Skeletal muscle cell (primary cell): ENCODE results near the gene NAA80.
"Not testable (repeated sequence)": the region's sequence is repeated elsewhere in the genome, so short reads cannot be mapped to it uniquely, and the experiment has no call there.

Source experiments
- DNase-seq: peaks from one replicate; pipeline ENCODE4 v3.0.0-alpha.2; 2010; ENCODE audit warnings: low read depth
- H3K4me3 ChIP-seq: 2 replicates; pipeline ENCODE4 v1.5.1; 2011; ENCODE audit warnings: low read depth, mild to moderate bottlenecking, control low read depth, low read length, moderate library complexity

Gene NAA80

DNA sequence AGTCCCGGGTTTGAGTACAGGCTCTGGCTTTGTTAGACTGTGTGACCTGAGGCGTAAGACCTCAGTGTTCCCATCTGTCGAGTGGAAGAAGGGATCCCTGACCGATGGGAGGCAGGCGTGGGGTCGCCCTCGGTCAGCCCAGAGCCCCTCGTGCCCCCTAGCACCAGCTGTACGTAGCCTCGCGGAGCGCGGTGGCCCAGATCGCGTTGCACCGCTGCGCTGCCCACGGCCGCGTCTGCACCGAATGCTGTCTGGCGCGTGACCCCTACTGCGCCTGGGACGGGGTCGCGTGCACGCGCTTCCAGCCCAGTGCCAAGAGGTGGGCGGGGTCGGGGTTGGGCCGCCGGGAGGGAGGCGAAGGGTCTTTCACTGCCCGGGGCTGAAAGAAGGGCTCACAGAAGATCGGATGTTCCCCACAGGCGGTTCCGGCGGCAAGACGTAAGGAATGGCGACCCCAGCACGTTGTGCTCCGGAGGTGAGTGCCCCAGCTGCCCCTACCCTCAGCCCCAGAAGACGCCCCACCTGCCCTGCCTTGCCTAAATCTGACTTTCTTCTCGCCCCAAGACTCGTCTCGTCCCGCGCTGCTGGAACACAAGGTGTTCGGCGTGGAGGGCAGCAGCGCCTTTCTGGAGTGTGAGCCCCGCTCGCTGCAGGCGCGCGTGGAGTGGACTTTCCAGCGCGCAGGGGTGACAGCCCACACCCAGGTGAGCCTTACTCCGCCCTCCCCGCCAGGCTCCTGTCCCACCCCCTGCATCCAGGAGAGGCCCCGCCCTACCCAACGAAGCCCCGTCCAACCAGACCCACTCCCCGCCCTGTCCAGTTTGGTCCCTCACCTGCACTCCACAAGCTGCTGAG lies 23.8 kb downstream of the NAA80 start:
- no peak overlapping the region for H3K4me3 ChIP-seq
- no peak for DNase-seq

DNA sequence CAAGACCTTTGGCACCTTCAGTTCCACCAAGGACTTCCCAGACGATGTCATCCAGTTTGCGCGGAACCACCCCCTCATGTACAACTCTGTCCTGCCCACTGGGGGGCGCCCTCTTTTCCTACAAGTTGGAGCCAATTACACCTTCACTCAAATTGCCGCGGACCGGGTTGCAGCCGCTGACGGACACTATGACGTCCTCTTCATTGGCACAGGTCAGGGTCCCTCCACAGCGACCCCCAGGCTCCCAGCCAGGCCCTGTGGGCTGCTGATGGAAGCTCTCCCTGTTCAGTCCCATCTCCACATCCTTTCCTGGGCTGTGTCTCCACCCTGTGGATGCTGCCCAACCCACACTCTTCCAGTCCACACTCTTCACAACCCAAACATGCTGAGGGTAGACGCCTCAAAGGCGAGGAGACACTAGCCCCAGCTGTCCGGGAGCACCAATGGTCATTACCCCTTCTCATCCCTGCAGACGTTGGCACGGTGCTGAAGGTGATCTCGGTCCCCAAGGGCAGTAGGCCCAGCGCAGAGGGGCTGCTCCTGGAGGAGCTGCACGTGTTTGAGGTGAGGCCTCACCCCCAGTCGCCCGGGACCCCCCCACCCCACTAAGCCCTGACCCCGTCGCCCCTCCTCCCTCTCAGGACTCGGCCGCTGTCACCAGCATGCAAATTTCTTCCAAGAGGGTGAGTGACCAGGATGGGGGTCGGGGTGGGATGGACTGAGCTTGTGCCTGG lies 24.7 kb downstream of the NAA80 start:
- H3K4me3 ChIP-seq: no peak overlapping the region
- DNase-seq: no peak

DNA sequence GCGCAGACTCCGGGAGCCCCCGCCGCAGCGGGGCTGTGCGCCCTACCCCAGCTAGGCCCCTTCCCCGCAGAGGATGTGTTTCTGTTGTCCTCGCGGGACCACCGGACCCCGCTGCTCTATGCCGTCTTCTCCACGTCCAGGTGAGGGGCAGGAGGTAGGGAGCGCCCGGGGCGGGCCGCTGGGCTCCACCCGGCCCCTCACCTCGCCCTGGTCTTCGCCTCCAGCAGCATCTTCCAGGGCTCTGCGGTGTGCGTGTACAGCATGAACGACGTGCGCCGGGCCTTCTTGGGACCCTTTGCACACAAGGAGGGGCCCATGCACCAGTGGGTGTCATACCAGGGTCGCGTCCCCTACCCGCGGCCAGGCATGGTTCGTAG lies 25.5 kb downstream of the NAA80 start:
- H3K4me3 ChIP-seq: no peak overlapping the region
- no peak for DNase-seq

DNA sequence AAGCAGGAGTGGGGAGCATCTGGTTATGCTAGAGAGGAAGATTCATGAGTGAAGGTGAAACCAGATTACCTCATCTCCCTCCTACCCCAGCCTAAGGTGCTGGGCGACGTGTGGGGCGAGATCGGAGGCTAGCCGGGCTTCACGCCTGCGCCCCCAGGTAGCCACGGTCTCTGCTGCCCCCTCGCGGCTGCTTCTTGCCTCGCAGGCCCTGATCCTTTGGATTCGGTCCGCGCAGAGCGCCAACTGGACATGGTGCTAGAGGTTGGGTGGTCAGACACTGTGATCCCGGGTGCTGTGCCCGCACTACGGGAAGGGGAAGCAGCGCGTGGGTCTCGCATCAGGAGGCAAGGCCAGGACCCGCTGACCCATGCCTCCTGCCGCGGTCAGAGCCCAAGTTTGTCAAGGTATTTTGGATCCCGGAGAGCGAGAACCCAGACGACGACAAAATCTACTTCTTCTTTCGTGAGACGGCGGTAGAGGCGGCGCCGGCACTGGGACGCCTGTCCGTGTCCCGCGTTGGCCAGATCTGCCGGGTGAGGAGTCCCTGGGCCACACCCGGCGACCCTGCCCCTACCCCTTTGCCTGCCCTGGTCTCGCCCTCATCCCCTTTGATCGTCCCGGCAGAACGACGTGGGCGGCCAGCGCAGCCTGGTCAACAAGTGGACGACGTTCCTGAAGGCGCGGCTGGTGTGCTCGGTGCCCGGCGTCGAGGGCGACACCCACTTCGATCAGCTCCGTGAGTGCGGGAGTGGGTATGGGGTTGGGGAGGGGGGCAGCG lies 26.1 kb downstream of the NAA80 start:
- no peak for DNase-seq
- H3K4me3 ChIP-seq: peak overlapping the region; percentile 27

DNA sequence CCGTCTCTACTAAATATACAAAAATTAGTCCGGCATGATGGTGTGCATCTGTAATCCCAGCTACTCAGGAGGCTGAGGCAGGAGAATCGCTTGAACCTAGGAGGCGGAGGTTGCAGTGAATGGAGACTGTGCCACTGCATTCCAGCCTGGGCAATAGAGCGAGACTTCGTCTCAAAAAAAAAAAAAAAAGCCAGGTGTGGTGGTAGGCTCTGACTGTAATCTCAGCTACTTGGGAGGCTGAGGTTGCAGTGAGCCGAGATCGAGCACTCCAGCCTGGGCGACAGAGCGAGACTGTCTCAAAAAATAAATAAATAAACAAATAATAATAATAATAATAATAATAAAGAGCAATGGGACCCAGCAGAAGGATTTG lies 26.7 kb downstream of the NAA80 start:
- H3K4me3 ChIP-seq, DNase-seq: not testable (repeated sequence)

DNA sequence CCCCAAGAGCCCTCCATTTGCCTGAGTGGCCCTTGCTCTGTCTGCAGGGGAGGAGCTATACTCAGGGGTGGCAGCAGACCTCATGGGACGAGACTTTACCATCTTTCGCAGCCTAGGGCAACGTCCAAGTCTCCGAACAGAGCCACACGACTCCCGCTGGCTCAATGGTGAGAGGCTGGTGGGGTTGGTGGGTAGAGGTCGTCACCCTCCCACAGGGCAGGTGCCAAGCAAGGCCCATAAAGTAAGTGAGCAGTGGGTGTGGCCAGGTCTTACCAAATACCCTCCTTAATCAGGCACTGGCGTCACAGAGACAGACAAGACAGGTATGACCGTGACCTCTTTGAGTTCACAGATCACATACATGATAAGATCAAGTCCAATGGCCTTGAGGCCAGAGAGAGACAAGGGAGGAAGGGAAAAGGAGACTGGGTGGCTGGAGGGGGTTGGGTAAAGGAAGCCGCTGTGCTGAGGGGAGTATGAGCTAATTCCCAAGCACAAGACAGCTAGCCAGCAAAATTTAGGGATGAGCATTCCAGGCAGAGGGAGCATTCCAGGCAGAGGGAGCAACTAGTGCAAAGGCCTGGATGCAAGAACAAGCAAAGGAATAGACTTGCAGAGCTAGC lies 27.8 kb downstream of the NAA80 start:
- DNase-seq: no peak
- H3K4me3 ChIP-seq: no peak overlapping the region

DNA sequence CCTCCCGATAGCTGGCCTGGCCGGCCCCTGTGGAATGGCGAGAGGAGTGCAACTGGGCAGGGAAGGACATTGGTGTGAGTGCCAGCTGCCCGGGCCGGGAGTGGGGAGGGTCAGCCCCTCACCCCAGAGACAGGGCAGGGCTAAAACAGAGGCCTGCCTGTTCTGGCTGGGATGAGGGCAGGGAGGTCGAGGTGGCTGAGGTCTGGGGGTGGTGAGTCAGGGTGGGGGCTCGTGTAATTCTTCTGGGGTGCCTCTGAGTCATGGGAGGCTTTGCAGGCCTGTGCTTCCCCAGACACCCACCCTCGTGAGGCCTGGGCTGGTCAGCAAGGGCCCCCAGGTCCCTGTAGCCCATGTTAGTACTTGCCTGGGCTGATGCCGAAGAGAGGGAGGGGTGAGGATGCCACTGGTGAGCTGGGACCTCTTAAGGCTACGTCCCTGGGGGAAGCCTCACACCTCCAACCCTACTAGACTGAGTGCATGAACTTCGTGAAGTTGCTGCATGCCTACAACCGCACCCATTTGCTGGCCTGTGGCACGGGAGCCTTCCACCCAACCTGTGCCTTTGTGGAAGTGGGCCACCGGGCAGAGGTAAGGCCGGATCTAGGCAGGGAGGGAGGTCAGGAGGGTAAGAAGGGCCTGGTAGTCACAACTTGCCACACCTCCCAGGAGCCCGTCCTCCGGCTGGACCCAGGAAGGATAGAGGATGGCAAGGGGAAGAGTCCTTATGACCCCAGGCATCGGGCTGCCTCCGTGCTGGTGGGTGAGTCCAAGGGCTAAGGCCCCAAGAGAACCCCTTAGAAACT lies 28.6 kb downstream of the NAA80 start:
- H3K4me3 ChIP-seq: no peak overlapping the region
- DNase-seq: no peak

DNA sequence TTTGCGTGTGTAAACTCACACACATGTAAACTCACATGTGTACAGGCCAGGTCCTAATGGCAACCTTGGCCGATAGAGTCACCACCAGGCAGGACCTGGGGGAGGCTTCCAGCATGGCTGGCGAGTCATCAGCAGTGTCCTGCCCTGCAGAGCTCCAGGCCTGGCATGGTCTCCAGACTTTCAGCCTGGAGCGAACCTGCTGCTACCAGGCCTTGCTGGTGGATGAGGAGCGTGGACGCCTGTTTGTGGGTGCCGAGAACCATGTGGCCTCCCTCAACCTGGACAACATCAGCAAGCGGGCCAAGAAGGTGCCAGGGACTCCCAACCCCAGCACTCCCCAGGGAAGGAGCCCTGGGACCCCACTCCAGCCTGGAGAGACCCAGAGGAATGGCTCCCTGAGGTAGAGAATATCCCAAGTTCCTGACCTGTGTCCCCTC lies 29.2 kb downstream of the NAA80 start:
- DNase-seq: no peak
- H3K4me3 ChIP-seq: no peak overlapping the region

DNA sequence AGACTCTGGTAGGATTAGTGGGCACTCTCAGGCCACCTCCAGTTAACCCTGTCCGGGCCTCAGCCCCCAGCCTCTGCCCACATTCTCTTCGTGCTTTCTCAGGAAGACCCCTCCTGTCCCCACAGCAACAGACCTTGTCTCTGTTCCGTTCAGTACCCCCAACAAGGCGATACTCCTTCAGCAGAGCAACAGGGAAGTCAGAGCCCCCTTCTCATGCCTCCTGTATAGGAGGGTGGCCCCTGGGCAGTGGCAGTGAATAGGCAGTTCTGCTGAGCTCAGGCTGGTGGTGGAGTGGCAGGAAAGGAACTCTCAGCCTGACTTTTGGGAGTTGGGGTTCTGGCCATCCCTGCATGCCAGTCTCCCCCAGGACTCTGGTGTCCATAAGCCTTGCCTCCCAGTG lies 29.7 kb downstream of the NAA80 start:
- no peak overlapping the region for H3K4me3 ChIP-seq
- no peak for DNase-seq

DNA sequence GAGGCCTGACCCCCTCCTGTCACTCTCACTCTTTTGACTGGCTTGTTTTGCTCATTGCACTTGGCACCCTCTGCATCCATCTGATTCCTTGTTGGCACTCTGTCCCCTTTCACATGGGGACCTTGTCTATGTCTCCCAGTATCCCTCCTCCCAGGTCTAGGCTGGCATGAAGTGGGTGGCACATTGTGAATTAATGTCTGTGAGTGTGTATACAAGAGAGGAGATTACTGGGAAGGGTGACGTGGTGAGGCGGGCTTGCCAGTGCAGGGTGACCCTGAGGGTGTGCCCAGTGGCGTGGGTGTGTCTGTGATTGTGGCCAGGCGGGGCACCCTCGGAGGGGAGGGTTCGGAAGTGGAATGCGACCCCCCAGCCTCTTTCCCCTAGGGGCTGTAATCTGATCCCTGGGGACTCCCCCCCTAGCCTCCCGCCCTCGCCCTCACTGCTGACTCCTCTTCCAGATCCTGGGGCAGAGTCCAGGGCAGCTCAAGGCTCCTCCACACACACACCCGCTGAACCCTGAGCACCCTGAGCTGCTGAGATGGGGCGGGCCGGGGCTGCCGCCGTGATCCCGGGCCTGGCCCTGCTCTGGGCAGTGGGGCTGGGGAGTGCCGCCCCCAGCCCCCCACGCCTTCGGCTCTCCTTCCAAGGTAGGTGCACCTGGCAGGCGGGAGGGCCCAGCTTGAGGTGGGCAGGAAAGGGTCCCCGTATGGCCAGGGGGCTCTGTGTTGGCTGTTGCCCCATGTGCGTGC lies 30.3 kb downstream of the NAA80 start, which contains the start of gene SEMA3B:
SEMA3B (plus strand) TSS at position 445 of the 749 bp plus-strand sequence; CDS start at position 539, 94 bp downstream.
- peak within 1 kb of the TSS; percentile 53 for H3K4me3 ChIP-seq
- DNase-seq: no peak

DNA sequence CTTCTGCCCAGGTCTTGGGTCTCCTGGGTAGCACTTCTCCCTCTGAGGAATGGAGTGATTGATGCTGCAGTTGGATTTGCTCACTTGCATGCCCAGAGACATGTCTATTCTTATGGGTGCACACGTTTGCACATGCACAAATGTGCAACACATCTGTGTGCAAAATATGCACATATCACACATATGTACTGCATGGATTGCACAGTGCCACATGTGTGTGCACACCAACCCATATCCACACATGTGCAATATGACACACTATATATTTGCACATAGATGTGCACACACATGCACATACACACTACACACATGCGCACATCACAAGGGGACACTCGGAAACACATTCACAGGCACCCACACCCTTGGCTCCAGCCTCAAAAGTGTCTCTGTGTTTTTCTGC lies 30.9 kb downstream of the NAA80 start:
- no peak overlapping the region for H3K4me3 ChIP-seq
- no peak for DNase-seq

DNA sequence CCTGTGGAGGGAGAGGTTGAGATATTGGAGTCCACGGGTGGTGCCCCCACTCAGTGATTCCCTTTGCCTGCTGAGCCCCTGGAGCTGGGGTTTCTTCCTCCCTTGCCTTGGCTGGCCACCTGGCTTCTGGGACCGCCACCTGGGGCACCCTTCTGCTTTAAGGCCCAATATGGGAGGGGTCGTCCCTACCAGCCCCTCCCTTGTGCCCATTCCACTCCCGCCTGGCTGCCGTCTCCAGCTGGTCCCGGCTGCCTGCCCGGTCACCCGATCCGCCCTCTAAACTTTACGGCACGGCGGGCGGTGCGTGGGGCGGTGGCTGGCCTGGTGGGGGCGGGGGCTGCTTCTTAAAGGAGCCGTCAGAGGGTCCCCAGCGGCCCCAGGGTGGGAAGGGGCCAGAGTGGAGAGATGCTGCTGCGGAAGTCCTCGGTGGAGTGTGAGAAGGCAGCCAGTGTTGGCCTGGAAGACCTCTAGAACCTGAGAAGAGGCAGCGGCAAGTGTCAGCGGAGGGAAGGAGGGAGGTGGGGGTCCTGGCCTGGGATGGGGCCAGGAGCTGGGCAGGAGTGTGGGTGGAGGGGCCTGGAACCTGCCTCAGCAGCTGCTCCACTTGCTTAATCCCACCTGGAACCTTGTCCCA lies 31.8 kb downstream of the NAA80 start:
- peak overlapping the region; percentile 53 for H3K4me3 ChIP-seq
- DNase-seq: no peak

DNA sequence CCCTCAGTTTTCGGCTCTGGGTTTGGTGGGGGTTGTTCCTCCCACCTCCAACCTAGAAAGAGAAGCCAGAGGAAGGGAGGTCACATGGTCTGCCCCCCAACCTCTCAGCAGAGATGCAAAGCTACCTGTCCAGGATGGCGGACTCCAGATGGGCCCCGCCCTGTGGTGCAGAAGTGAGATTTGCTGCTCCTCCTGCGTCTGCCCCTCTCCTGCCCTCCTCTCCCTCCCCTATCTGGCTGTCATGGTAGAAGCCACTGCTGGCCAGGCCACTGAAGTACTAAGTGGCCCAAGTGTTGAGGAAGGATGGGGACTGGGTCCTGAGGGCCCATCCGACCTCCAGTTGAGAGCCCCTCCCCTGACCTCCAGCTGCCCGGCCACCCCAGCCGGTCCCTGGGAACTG lies 32.4 kb downstream of the NAA80 start:
- DNase-seq: no peak
- peak overlapping the region; percentile 53 for H3K4me3 ChIP-seq

DNA sequence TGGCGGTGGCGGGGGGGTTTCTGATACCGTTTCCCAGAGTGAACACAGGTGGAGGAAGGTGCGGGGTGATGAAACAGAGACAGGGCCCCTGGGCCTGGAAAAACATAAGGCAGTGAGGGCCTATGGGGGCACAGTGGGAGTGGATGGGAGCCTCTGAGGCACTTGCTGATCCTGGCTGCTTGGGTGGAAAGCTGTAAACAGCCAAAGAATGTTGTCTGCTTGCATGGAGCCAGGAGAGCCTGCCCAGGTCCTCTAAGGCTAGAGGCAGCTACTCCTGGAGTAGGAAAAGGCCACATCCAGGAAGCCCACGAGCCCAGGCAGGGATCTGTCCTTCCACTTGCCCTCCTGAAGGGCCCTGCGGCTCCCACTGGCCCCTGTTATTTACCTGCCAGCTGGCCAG lies 33.2 kb downstream of the NAA80 start:
- no peak overlapping the region for H3K4me3 ChIP-seq

DNA sequence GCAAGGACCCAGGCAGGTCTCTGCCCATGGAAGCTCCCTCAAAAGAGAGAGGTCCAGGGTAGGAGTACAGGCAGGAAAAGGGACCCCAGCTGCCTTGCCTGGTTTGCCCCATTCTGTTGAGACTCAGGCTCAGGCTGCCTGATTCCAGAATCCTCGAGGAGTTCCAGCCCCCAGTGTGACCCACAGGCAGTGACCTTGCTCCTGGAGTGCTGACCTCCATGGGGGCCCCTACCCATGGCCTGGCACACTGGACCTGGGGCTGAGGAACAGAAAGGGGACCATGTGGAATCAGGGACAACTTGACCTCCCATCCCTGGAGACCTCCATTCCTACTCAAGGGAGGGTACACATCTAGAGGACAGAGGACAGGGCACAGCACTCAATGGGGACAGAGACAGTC lies 33.6 kb downstream of the NAA80 start:
- no peak overlapping the region for H3K4me3 ChIP-seq
- DNase-seq: no peak

More for the DNA sequence above, 33.2 kb downstream of the NAA80 start:
- no peak for DNase-seq

DNA sequence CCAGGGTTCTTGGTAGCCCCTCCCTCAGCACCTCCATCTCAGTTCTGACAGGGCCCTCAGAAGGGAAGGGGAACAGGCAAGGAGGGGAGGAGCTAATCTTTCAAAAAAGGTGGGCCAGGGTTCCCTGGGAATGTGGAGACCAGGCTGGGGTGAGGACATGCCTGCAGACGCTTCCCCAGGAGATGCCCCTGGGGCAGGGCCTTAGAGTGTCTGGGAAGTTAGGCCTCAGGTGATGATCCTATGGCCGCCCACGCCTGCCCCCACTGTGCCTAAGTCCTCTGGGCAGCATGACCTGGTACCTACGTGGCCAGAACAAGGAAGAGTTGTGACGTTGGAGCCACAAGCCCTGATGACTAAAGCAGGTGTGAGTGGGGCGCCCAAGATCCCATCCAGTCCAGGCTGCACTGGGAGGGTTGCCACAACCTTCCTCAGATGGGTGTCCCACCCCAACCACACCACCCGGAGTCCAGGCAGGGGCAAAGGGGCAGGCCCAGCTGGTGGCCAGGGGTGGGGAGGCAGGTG lies 34.2 kb downstream of the NAA80 start:
- no peak overlapping the region for H3K4me3 ChIP-seq

DNA sequence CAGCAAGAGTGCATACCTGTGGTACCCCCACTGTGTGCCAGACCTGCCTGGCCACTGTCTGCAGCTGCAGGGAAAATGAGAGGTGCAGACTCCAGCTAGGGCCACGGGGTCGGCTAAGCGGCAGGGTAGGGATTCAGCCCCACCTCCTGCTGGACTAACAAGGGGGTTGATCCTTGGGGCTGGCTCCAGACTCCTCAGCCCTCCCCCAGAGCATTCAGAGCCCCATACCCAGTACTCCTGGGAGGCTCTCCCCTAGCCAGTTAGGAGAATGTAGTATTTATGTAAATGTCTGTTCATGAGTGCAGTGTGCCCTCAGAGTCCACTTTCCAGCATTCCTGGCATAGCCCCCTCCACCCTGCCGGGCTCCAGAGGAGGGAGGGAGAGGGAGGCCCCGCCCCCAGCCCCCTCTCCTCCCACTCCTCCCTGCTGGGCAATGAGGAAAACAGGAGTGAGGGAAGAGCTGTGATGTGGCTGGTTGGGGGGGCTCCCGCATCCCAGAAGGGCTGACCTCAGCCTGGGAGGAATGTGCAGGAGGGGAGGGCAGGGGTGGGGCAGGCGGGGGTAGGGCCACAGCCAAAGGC lies 34.7 kb downstream of the NAA80 start:
- no peak overlapping the region for H3K4me3 ChIP-seq
- peak; percentile 79 for DNase-seq

More for the DNA sequence above, 34.2 kb downstream of the NAA80 start:
- no peak for DNase-seq
